Stomach (tissue), 9 donors: ENCODE results near the gene MAP6D1. TPM values are rescaled to one million over a fixed set of nuclear protein-coding genes. Genes with fewer than 3 reads are reported as not detected.

Source experiments
- DNase-seq, 2 donors: peaks; one replicate each; pipeline versions ENCODE4 v3.0.0 to v3.0.0-alpha.2; 2013 to 2019
- H3K27ac ChIP-seq, 5 donors: fragments of 200-600 bp in 4 of 5; sonication (generic) in 4 of 5; one replicate each; pipeline ENCODE4 v1.5.1; 2013 to 2019; ENCODE audit warnings: mild to moderate bottlenecking in 1 of 5, moderate library complexity in 1 of 5
- H3K27me3 ChIP-seq, 3 donors: fragments of 200-600 bp; sonication (generic); one replicate each; pipeline ENCODE4 v1.5.1; 2017 to 2019; ENCODE audit warnings: mixed run types in 1 of 3
- H3K36me3 ChIP-seq, 4 donors: fragments of 200-600 bp; sonication (generic); 1 replicate in 3 of 4; 2 replicates in 1 of 4; pipeline ENCODE4 v1.5.1; 2016 to 2019
- H3K4me1 ChIP-seq, 4 donors: fragments of 200-600 bp; sonication (generic); one replicate each; pipeline ENCODE4 v1.5.1; 2016 to 2019
- H3K4me3 ChIP-seq, 4 donors: fragments of 200-600 bp; sonication (generic) in 3 of 4; one replicate each; pipeline ENCODE4 v1.5.1; 2016 to 2019; ENCODE audit warnings: mild to moderate bottlenecking in 1 of 4
- H3K9me3 ChIP-seq, 4 donors: fragments of 200-600 bp; sonication (generic); one replicate each; pipeline ENCODE4 v1.5.1; 2016 to 2019
- CTCF ChIP-seq, 7 experiments: fragments of 450-650 bp in 4 of 7; fragments of 200-600 bp in 3 of 7; sonication (generic) in 3 of 7; IDR thresholded peaks; one replicate each; pipeline ENCODE4 v1.5.1; 2016 to 2019; ENCODE audit warnings: antibody characterized with exemption in 7 of 7, control low read depth in 2 of 7, mild to moderate bottlenecking in 1 of 7
- EP300 ChIP-seq: sonication (generic); formaldehyde crosslinking; IDR thresholded peaks from one replicate; pipeline ENCODE4 v1.6.1; 2017; ENCODE audit warnings: antibody characterized with exemption
- POLR2A ChIP-seq, 4 donors: fragments of 450-650 bp; IDR thresholded peaks; one replicate each; pipeline ENCODE4 v1.6.1; 2016; ENCODE audit warnings: antibody characterized with exemption in 4 of 4, control low read depth in 2 of 4, mild to moderate bottlenecking in 1 of 4, moderate library complexity in 1 of 4
- POLR2AphosphoS5 ChIP-seq, 3 donors: sonication (generic); formaldehyde crosslinking; IDR thresholded peaks; one replicate each; pipeline ENCODE4 v1.6.1; 2016; ENCODE audit warnings: antibody characterized with exemption in 3 of 3
- WGBS, 5 donors: extraction: QIAGEN DNeasy Blood & Tissue Kit in 3 of 5; methylation state at CpG; one replicate each; pipeline versions ENCODE4 v1.1.5 to v1.1.7; 2013 to 2018; 5-methylcytosine and 5-hydroxymethylcytosine counted together
- intact Hi-C: fragments of 100-400 bp; cut with DNase I; formaldehyde crosslinking; loops from one replicate; pipeline ENCODE4 v1.15.1; 2023; ENCODE audit warnings: low total_unique reads
- polyA plus RNA-seq, 3 donors: library from polyadenylated mRNA; stranded (reverse); fragments of 200-250 nt; gene quantifications; one replicate each; pipeline ENCODE4 v1.2.3, GENCODE V29; 2013
- total RNA-seq, 5 donors: library from RNA; depleted of rRNA; stranded (reverse); fragments of >200 nt; gene quantifications; one replicate each; pipeline versions ENCODE4 v1.1.0 to v1.2.3, GENCODE V29; 2014 to 2016
- donor health status: healthy with polysubstance abuse.
- donor health status: Bipolar disorder and iron deficiency.
- donor health status: healthy.

The MAP6D1 gene
- total and polyA plus RNA-seq, 8 donors = 0.25 to 1.0 (median 0.58) TPM; not detected in 5

GRCh38 chr3:183829466-183829865 lies 4.1 kb upstream of the MAP6D1 start:
- peaks cover 7 to 19% (median 14%) of the 10 kb centered on the region in 4 donors for H3K4me1 ChIP-seq
- no peaks in the 10 kb centered on the region for H3K9me3 ChIP-seq
- H3K27me3 ChIP-seq = no peaks in the 10 kb centered on the region
- H3K36me3 ChIP-seq = peaks cover 22 to 70% (median 69%) of the 10 kb centered on the region in 4 donors
- no peak for TF ChIP-seq CTCF (IDR thresholded peaks at IDR 0.05)
- TF ChIP-seq POLR2AphosphoS5 (IDR thresholded peaks at IDR 0.05) = no peak
- TF ChIP-seq POLR2A (IDR thresholded peaks at IDR 0.05) = no peak
- no peak for TF ChIP-seq EP300
- 94 to 96% (median 96%) methylated on average over 9 of the region's 9 CpGs for WGBS, 5 donors
- no peak overlapping the region for H3K4me3 ChIP-seq
- H3K27ac ChIP-seq = no peak overlapping the region
- intact Hi-C loops = no loop called here
- no peak for DNase-seq

GRCh38 chr3:183828538-183828870 lies 3.1 kb upstream of the MAP6D1 start:
- Histone ChIP-seq H3K4me3 (no peak overlapping the region), H3K27me3 (no peaks in the 10 kb centered on the region), H3K27ac (no peak overlapping the region), H3K36me3 (peaks cover 20 to 60% (median 59%) of the 10 kb centered on the region in 4 donors), H3K9me3 (no peaks in the 10 kb centered on the region), H3K4me1 (peaks cover 8 to 22% (median 17%) of the 10 kb centered on the region in 4 donors)
- no peak for DNase-seq
- TF ChIP-seq EP300 = no peak
- no peak for TF ChIP-seq POLR2AphosphoS5 (IDR thresholded peaks at IDR 0.05)
- no peak for TF ChIP-seq CTCF (IDR thresholded peaks at IDR 0.05)
- no peak for TF ChIP-seq POLR2A (IDR thresholded peaks at IDR 0.05)
- intact Hi-C loops = no loop called here
- WGBS, 5 donors = 93 to 96% (median 95%) methylated on average over 7 of the region's 7 CpGs

- peaks cover 8 to 22% (median 17%) of the 10 kb centered on the region in 4 donors for H3K4me1 ChIP-seq
- intact Hi-C loops = no loop called here
- no peak overlapping the region for H3K27ac ChIP-seq
- H3K36me3 ChIP-seq = peaks cover 14 to 55% (median 54%) of the 10 kb centered on the region in 4 donors
- no peak for DNase-seq
- no peaks in the 10 kb centered on the region for H3K9me3 ChIP-seq
- no peaks in the 10 kb centered on the region for H3K27me3 ChIP-seq
- H3K4me3 ChIP-seq = no peak overlapping the region
- WGBS, 5 donors = 79 to 87% (median 83%) methylated on average over 14 of the region's 14 CpGs
- TF ChIP-seq POLR2AphosphoS5 (IDR thresholded peaks at IDR 0.05) (no peak), CTCF (IDR thresholded peaks at IDR 0.05) (no peak), POLR2A (IDR thresholded peaks at IDR 0.05) (no peak), EP300 (no peak)
Measured at GRCh38 chr3:183827809-183828537, 2.6 kb upstream of the MAP6D1 start.

- intact Hi-C loops = no loop called here
- 84 to 89% (median 87%) methylated on average over 14 of the region's 14 CpGs for WGBS, 5 donors
- no peak overlapping the region for H3K27ac ChIP-seq
- H3K9me3 ChIP-seq = no peaks in the 10 kb centered on the region
- H3K4me3 ChIP-seq = no peak overlapping the region
- TF ChIP-seq EP300 (no peak), CTCF (IDR thresholded peaks at IDR 0.05) (no peak), POLR2A (IDR thresholded peaks at IDR 0.05) (no peak), POLR2AphosphoS5 (IDR thresholded peaks at IDR 0.05) (no peak)
- H3K27me3 ChIP-seq = no peaks in the 10 kb centered on the region
- peaks cover 6 to 42% (median 41%) of the 10 kb centered on the region in 4 donors for H3K36me3 ChIP-seq
- DNase-seq = no peak
- peaks cover 8 to 22% (median 17%) of the 10 kb centered on the region in 4 donors for H3K4me1 ChIP-seq
Measured at GRCh38 chr3:183826448-183827250, 1.3 kb upstream of the MAP6D1 start.
